ENCODE results near the gene SELP. TPM values are rescaled to one million over a fixed set of nuclear protein-coding genes. Genes with fewer than 3 reads are reported as not detected.

Gene SELP
- total and polyA plus RNA-seq, 2 of the 8 experiments (the other 6 are each of a cell fraction or from before 2014, with no cell fraction given), result not detected

GRCh38 chr1:169584483-169585144, 45.3 kb downstream of the SELP start:
- Histone ChIP-seq H3K4me2 (ENCODE audit: insufficient read depth in 1 of 2, low read depth in 2 of 2, low read length in 2 of 2) (no peak overlapping the region), H3K36me3 (ENCODE audit: control insufficient read depth in 2 of 4, insufficient read depth in 4 of 4, low read length in 3 of 4) (no peaks in the 10 kb centered on the region), H2BK120ac (replicated peaks; ENCODE audit: low read depth, low read length) (no peak overlapping the region), H2BK12ac (ENCODE audit: low read depth, low read length) (no peak overlapping the region), H3K18ac (ENCODE audit: extremely low read depth, low read length) (no peak overlapping the region), H4K8ac (ENCODE audit: extremely low read depth, insufficient read depth, low read length) (no peak overlapping the region), H3K23ac (ENCODE audit: insufficient read length) (no peak overlapping the region), H3K14ac (ENCODE audit: insufficient read length) (no peak overlapping the region), H2BK15ac (ENCODE audit: low read length) (no peak overlapping the region), H3K9ac (replicated peaks in 1 of 4; ENCODE audit: extremely low read depth in 1 of 4, low read depth in 3 of 4, low read length in 3 of 4) (no peak overlapping the region), H3K27ac (ENCODE audit: low read depth, low read length) (no peak overlapping the region), H2BK5ac (ENCODE audit: low read depth, low read length) (no peak overlapping the region), H4K20me1 (replicated peaks in 1 of 2; ENCODE audit: control insufficient read depth in 1 of 2, insufficient read depth in 2 of 2, low read length in 2 of 2) (no peaks in the 10 kb centered on the region), H3K56ac (replicated peaks; ENCODE audit: insufficient read length, low read depth, low read length) (no peak overlapping the region), H3K23me2 (ENCODE audit: low read depth, low read length) (no peaks in the 10 kb centered on the region), H2AFZ (ENCODE audit: low read length) (no peak overlapping the region), H4K91ac (replicated peaks; ENCODE audit: insufficient read length, low read length) (no peak overlapping the region), H3K27me3 (replicated peaks in 1 of 4; ENCODE audit: control insufficient read depth in 3 of 4, extremely low read depth in 1 of 4, insufficient read depth in 3 of 4, low read length in 3 of 4) (no peaks in the 10 kb centered on the region; a peak in 1 of 7 replicates), H3K9me3 (ENCODE audit: insufficient read depth in 2 of 2, low read depth in 1 of 2, low read length in 1 of 2) (no peaks in the 10 kb centered on the region), H3K4me1 (replicated peaks in 1 of 4; ENCODE audit: control insufficient read depth in 3 of 4, insufficient read depth in 4 of 4, low read length in 3 of 4) (peaks cover 0 to 2% (median under 1%) of the 10 kb centered on the region in 4 experiments; a peak in 3 of 7 replicates), H3K79me2 (ENCODE audit: control insufficient read depth in 1 of 2, insufficient read depth in 2 of 2, low read length in 2 of 2) (no peaks in the 10 kb centered on the region), H3K4me3 (ENCODE audit: extremely low read depth in 1 of 4, insufficient read depth in 2 of 4, low read depth in 3 of 4, low read length in 4 of 4) (no peak overlapping the region), H4K5ac (ENCODE audit: insufficient read length, low read depth, low read length) (no peak overlapping the region), H3K4ac (replicated peaks; ENCODE audit: insufficient read length, low read depth, low read length) (no peak overlapping the region), H2AK5ac (ENCODE audit: low read depth, low read length) (no peak overlapping the region), H2BK20ac (ENCODE audit: low read length) (no peak overlapping the region), H3K79me1 (ENCODE audit: low read depth, low read length) (no peaks in the 10 kb centered on the region)
- no peak for FAIRE-seq
- ChIA-PET POLR2A (ENCODE audit: partially characterized antibody) (no interaction called here), CTCF (ENCODE audit: partially characterized antibody) (interaction anchor here (0.8 to 1.4 kb wide), 3 partner anchors 31 to 498 kb away, joined by 3 read pairs; no protein-coding TSS in a partner anchor)
- WGBS, 2 experiments (ENCODE audit: extremely low coverage in 1 of 2, insufficient coverage in 1 of 2, insufficient read length in 1 of 2, insufficient replicate concordance in 2 of 2, low coverage in 1 of 2, low lambda C conversion rate in 2 of 2, missing lambda C conversion rate in 1 of 2), result 89% methylated on average over 4 of the region's 4 CpGs; no CpG with 5 or more reads in 1 of the 2 experiments
- DNase-seq (ENCODE audit: low read depth in 1 of 2, low spot score in 2 of 2), result no peak
- TF ChIP-seq HDAC2 (IDR thresholded peaks at IDR 0.05; ENCODE audit: borderline replicate concordance in 1 of 2, low read depth in 2 of 2, low read length in 2 of 2), result no peak
- TF ChIP-seq CBX5 (IDR thresholded peaks at IDR 0.05; ENCODE audit: low read depth, low read length), result no peak
- no peak for TF ChIP-seq TAF7 (optimal IDR thresholded peaks at IDR 0.05; ENCODE audit: borderline replicate concordance, low read depth, low read length)
- no peak for TF ChIP-seq POU5F1 (IDR thresholded peaks at IDR 0.05; ENCODE audit: low read depth, low read length)
- TF ChIP-seq KDM5A (IDR thresholded peaks at IDR 0.05; ENCODE audit: low read length), result no peak
- TF ChIP-seq RFX5 (IDR thresholded peaks at IDR 0.05; ENCODE audit: borderline replicate concordance, low read depth, low read length), result no peak
- TF ChIP-seq POLR2AphosphoS5 (IDR thresholded peaks at IDR 0.05; ENCODE audit: low read depth, low read length), result no peak
- no peak for TF ChIP-seq SIRT6 (IDR thresholded peaks at IDR 0.05; ENCODE audit: low read length)
- TF ChIP-seq SIN3A (conservative IDR thresholded peaks at IDR 0.05 in 1 of 2, IDR thresholded peaks at IDR 0.05 in 1 of 2; ENCODE audit: low read depth in 1 of 2, low read length in 2 of 2), result no peak
- TF ChIP-seq GABPA (IDR thresholded peaks at IDR 0.05; ENCODE audit: borderline replicate concordance, insufficient read depth, low read length), result no peak
- TF ChIP-seq CTBP2 (IDR thresholded peaks at IDR 0.05; ENCODE audit: borderline replicate concordance, insufficient read depth, insufficient read length, low read length), result no peak
- no peak for TF ChIP-seq SP4 (IDR thresholded peaks at IDR 0.05; ENCODE audit: low read length)
- no peak for TF ChIP-seq JUND (IDR thresholded peaks at IDR 0.05; ENCODE audit: low read length)
